ENCODE measurements around the gene GPR153.

The GPR153 gene

DNA sequence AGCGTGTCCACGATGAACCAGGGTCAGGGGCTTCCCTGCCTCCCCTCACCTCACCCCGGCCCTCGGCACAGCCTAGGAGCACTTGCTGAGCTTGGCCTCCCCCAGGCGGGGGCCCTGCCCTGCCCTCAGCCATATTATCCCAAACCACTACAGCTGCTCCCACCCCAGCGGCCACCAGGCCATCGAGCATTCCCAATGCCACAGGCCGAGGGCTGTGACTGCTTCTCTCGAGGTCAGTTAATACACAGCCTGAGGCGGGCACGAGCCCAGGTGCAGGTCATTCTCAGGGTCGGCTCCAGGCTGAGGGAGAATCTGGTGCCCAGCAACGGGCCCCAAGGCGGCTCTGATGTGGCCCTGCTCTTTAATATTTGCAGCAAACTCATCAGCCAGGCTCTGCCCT, 8.4 kb upstream of the GPR153 start:
- DNase-seq (ENCODE audit: low read depth) = no peak
- TF ChIP-seq, protein P1, sequence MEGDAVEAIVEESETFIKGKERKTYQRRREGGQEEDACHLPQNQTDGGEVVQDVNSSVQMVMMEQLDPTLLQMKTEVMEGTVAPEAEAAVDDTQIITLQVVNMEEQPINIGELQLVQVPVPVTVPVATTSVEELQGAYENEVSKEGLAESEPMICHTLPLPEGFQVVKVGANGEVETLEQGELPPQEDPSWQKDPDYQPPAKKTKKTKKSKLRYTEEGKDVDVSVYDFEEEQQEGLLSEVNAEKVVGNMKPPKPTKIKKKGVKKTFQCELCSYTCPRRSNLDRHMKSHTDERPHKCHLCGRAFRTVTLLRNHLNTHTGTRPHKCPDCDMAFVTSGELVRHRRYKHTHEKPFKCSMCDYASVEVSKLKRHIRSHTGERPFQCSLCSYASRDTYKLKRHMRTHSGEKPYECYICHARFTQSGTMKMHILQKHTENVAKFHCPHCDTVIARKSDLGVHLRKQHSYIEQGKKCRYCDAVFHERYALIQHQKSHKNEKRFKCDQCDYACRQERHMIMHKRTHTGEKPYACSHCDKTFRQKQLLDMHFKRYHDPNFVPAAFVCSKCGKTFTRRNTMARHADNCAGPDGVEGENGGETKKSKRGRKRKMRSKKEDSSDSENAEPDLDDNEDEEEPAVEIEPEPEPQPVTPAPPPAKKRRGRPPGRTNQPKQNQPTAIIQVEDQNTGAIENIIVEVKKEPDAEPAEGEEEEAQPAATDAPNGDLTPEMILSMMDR (conservative IDR thresholded peaks at IDR 0.05; ENCODE audit: low read depth, low read length) = no peak
- H3K4me3 ChIP-seq (ENCODE audit: low read length) = no peak overlapping the region

DNA sequence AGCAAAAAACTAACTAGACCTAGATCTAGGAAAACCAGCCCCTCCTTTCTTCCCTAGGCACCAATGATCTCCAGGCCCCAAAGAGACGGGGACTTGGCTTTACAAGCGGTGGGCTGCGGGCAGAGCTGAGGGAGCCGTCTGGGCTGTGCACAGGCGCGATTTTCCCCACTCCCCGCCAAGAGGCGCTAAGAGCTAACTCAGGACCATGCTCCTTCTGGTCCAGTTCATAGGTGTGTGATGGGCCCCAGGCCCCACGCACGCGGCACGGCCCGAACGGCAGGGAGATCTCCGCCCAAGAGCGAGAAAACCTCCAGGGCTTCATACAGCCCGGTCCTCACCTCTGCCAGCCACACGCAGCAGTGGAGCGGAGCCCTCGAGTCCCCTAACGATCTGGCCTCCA, 7.5 kb upstream of the GPR153 start:
- TF ChIP-seq, protein P1 (conservative IDR thresholded peaks at IDR 0.05; ENCODE audit: low read depth, low read length) = no peak
- H3K4me3 ChIP-seq (ENCODE audit: low read length) = no peak overlapping the region
- DNase-seq (ENCODE audit: low read depth) = no peak

DNA sequence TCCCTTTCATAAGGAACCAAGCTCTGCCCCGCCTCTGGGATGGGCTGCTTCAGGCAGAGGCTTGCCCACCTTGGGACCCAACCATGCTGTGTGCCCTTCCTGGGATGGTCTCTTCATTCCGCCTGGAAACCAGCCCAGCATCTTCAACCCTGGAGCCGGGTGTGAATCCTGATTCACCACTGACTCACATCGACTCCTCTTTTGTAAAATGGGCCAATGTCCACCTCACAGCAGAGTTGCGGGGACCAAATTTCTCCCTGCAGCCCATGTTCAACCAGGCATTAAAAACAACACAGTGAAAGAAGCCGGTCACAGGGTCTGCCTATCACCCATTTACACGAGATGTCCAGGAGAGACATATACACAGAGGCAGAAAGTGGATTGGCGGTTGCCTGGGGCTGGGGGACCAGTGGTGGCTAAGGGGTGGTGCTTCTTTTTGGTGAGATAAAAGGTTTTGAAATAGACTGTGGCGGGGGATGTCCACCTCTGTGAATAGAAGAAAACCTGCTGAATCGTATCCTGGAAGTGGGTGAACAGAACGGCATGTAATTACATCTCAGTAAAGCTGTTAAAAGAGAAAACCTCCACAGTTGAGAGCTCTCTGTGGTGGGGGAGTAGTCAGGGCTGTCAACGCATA, 6.9 kb upstream of the GPR153 start:
- TF ChIP-seq, protein P1 (conservative IDR thresholded peaks at IDR 0.05; ENCODE audit: low read depth, low read length) = no peak
- no peak overlapping the region for H3K4me3 ChIP-seq (ENCODE audit: low read length)
- no peak for DNase-seq (ENCODE audit: low read depth)

DNA sequence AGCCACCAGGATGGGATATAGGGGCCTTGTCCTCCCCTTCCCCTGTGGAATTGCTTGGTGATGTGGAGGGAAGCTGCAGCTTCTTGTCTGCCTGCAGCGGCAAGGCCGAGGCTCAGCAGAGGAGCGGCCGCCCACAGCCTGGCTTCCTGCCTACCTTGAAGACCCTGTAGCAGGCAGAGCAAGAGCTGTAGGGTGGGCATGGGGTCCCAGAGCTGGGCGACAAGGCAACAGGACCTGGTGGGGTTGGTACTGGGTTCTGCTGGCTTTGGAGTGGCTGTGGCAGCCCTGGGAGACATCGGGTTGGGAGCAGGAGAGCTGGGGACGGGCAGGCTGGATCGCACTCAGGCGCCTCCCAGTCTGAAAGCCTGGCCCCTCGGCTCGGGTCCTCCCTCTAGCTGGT, 5.7 kb upstream of the GPR153 start:
- no peak overlapping the region for H3K4me3 ChIP-seq (ENCODE audit: low read length)
- no peak for DNase-seq (ENCODE audit: low read depth)
- TF ChIP-seq, protein P1 (conservative IDR thresholded peaks at IDR 0.05; ENCODE audit: low read depth, low read length) = no peak

DNA sequence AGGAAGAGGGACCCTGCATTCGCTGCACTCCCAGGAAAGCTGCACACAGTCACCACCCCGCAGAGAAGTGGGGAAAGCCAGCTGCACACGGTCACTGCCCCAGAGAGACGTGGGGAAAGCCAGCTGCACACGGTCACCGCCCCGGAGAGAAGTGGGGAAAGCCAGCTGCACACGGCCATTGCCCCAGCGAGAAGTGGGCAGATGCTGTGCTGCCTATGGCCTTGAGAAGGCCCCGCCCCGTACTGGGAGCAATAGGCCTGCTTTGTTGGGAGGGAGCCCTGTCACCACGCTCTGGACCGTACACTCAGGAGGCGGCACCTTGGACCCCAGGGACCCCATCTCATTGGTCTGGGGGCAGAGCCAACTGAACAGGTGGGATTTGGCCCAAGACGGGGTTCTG, 4.3 kb upstream of the GPR153 start:
- TF ChIP-seq, protein P1 (conservative IDR thresholded peaks at IDR 0.05; ENCODE audit: low read depth, low read length) = no peak
- no peak for DNase-seq (ENCODE audit: low read depth)
- no peak overlapping the region for H3K4me3 ChIP-seq (ENCODE audit: low read length)

DNA sequence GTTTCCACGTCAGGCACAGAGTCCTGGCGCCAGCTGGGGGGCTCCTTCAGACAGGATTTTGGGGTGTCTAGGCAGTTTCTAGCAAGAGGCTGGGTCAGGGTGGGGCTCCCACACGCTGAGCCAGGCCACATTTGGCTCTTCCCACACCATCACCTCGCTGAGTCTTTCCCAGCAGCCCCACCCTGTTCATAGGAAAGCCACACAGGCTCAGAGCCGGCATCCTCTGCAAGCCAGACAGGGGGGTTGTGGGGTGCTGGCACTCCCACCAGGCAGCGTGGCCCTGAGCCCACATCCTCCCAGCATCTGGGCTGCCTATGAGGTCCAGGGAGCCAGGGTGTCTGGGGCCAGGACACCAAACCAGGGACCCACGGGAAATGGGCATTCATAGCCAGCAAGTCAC, 2.8 kb upstream of the GPR153 start:
- no peak for DNase-seq (ENCODE audit: low read depth)
- TF ChIP-seq, protein P1 (conservative IDR thresholded peaks at IDR 0.05; ENCODE audit: low read depth, low read length) = no peak
- no peak overlapping the region for H3K4me3 ChIP-seq (ENCODE audit: low read length)

DNA sequence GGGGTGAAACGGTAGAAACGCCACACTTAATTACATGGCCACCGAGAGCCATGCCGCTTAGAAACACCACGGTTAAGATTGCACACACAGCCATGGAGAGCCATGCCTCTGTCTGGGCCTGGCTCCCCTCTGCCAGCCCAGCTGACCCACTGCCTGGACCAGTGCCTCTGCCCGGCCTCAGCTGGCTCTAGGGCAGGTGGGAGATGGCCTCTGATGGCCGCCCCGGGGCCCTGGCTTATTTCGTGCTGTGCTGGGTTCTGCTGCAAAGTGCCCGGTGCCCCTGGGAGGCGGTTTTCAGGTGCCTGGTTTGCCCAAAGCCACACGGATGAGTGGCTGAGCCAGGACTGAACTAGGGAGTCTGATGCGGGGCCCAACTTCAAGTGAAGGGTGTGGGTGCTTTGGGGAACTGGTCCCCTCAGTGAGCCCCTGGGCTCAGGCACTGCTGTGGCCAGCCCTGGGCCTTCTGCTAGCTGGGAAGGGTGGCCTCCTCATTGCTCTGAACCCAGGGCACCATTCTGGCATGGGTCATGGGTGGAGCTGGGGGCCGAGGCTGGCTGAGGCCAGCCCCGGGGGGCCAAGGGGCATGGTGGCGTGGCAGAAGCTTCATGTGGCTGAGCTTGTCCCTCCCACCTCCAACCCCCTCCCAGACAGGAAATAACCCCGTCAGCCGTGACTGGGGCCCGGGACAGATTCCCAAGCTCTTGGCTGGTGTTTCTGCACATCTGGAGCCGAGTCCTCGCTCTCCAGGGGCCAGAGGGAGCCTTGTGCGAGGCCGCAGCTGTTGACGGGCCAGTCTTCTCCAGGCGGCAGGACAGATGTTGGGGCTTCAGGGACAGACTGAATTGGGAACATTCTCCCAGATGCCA, 1.9 kb upstream of the GPR153 start:
- no peak overlapping the region for H3K4me3 ChIP-seq (ENCODE audit: low read length)
- TF ChIP-seq, protein P1 (conservative IDR thresholded peaks at IDR 0.05; ENCODE audit: low read depth, low read length) = no peak

More for the DNA sequence above, 1.9 kb upstream of the GPR153 start:
- DNase-seq (ENCODE audit: low read depth) = no peak

All from retinal pigment epithelial cell (primary cell).